Progenitor cell of endocrine pancreas (in vitro differentiated cells): ENCODE data around the gene RAVER2. TPM values are rescaled to one million over a fixed set of nuclear protein-coding genes. Genes with fewer than 3 reads are reported as not detected.

Experiments
- DNase-seq: peaks from one replicate; pipeline ENCODE4 v3.0.0; 2021; ENCODE audit warnings: low spot score; ENCODE audit not compliant: unreplicated experiment
- H3K27ac Mint-ChIP-seq: 2 replicates; pipeline ENCODE4 v1.8.0; 2021; ENCODE audit warnings: mild to moderate bottlenecking, moderate library complexity, mixed read lengths
- H3K27me3 Mint-ChIP-seq: 2 replicates; pipeline ENCODE4 v1.8.0; 2021; ENCODE audit warnings: mixed read lengths
- H3K36me3 Mint-ChIP-seq: 2 replicates; pipeline ENCODE4 v1.8.0; 2022; ENCODE audit warnings: mixed read lengths; ENCODE audit not compliant: insufficient read depth
- H3K4me1 Mint-ChIP-seq: 2 replicates; pipeline ENCODE4 v1.8.0; 2021; ENCODE audit warnings: low read depth, mixed read lengths
- H3K4me3 Mint-ChIP-seq: 2 replicates; pipeline ENCODE4 v1.8.0; 2021; ENCODE audit warnings: low read depth, mild to moderate bottlenecking, moderate library complexity, mixed read lengths
- H3K9me3 Mint-ChIP-seq: 2 replicates; pipeline ENCODE4 v1.8.0; 2021; ENCODE audit warnings: low read depth, mixed read lengths
- CTCF ChIP-seq: fragments of 200-600 bp; sonication (generic); IDR thresholded peaks from one replicate; pipeline ENCODE4 v1.5.0; 2021; ENCODE audit warnings: antibody characterized with exemption, mild to moderate bottlenecking; ENCODE audit not compliant: unreplicated experiment
- total RNA-seq: library from RNA; stranded (reverse); gene quantifications from 2 replicates; pipeline ENCODE4 v1.2.1, GENCODE V29; 2021

The RAVER2 gene
- total RNA-seq, 1 donor from 2014 or later = 33.8 TPM

GRCh38 chr1:64841330-64842065, 96.6 kb downstream of the RAVER2 start:
- Mint-ChIP-seq H3K36me3 (peaks cover 29% of the 10 kb centered on the region), H3K27ac (no peak overlapping the region), H3K4me3 (no peak overlapping the region), H3K27me3 (no peaks in the 10 kb centered on the region), H3K4me1 (peaks cover 3% of the 10 kb centered on the region), H3K9me3 (no peaks in the 10 kb centered on the region)
- TF ChIP-seq CTCF = no peak
- DNase-seq = no peak

GRCh38 chr1:64842224-64842623, 97.3 kb downstream of the RAVER2 start:
- no peaks in the 10 kb centered on the region for H3K27me3 Mint-ChIP-seq
- peaks cover 3% of the 10 kb centered on the region for H3K4me1 Mint-ChIP-seq
- no peak overlapping the region for H3K4me3 Mint-ChIP-seq
- DNase-seq = no peak
- no peaks in the 10 kb centered on the region for H3K9me3 Mint-ChIP-seq
- TF ChIP-seq CTCF = no peak
- H3K27ac Mint-ChIP-seq = no peak overlapping the region
- H3K36me3 Mint-ChIP-seq = peaks cover 23% of the 10 kb centered on the region

GRCh38 chr1:64843675-64844074, 98.8 kb downstream of the RAVER2 start:
- no peaks in the 10 kb centered on the region for H3K9me3 Mint-ChIP-seq
- H3K27me3 Mint-ChIP-seq = no peaks in the 10 kb centered on the region
- TF ChIP-seq CTCF = no peak
- peaks cover 14% of the 10 kb centered on the region for H3K36me3 Mint-ChIP-seq
- DNase-seq = no peak
- peaks cover 3% of the 10 kb centered on the region for H3K4me1 Mint-ChIP-seq
- H3K27ac Mint-ChIP-seq = no peak overlapping the region
- no peak overlapping the region for H3K4me3 Mint-ChIP-seq

GRCh38 chr1:64844175-64844574, 99.3 kb downstream of the RAVER2 start:
- Mint-ChIP-seq H3K27me3 (no peaks in the 10 kb centered on the region), H3K4me1 (peaks cover 3% of the 10 kb centered on the region), H3K36me3 (peaks cover 15% of the 10 kb centered on the region), H3K27ac (no peak overlapping the region), H3K9me3 (no peaks in the 10 kb centered on the region), H3K4me3 (no peak overlapping the region)
- no peak for DNase-seq
- TF ChIP-seq CTCF = no peak

- H3K4me1 Mint-ChIP-seq = peaks cover 3% of the 10 kb centered on the region
- no peak for TF ChIP-seq CTCF
- H3K36me3 Mint-ChIP-seq = peaks cover 13% of the 10 kb centered on the region
- no peak overlapping the region for H3K4me3 Mint-ChIP-seq
- no peaks in the 10 kb centered on the region for H3K9me3 Mint-ChIP-seq
- no peak overlapping the region for H3K27ac Mint-ChIP-seq
- no peaks in the 10 kb centered on the region for H3K27me3 Mint-ChIP-seq
- no peak for DNase-seq
These were observed 99.7 kb downstream of the RAVER2 start for GRCh38 chr1:64844609-64845008.
